Effector CD8-positive, alpha-beta T cell (primary cell): ENCODE data around the gene SERTM1.

Experiments used
- DNase-seq: peaks from one replicate; lab custom pipeline; 2025; lab: John Stamatoyannopoulos, UW
- total RNA-seq, 4 experiments: gene quantifications; one replicate each; lab custom pipeline; 2026; lab: John Stamatoyannopoulos, UW

The SERTM1 gene
- total RNA-seq = 0 to 0.09 (median 0) reads per million in 4 experiments

DNA sequence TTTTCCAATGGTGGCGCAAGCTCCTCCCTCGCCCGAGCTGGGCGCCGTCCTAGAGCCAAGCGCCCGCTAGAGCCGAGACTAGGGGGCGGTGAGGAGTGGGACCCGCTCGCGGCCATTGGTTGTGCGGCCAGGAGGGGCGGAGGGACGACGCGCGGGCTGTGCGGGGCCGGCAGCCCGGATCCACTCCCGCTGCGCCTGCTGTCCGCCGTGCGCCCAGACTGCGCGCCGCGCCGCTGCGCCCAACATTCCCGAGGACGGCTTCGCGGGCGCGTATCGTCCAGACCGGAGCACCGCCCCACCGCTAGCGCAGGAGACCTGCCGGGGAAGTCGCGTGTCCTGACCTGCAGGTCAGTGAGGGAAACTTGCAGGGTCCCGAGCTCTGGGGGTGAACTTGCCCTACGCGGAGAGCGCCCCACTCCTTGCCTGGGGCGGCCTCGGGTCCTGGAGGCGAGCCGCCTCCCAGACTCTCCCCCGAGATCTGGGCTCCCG lies at the start of gene SERTM1:
Gene SERTM1 (plus strand): TSS at position 183 of the 489 bp plus-strand sequence. CDS start 21,059 bp downstream, outside the sequence.
- DNase-seq = no peak

DNA sequence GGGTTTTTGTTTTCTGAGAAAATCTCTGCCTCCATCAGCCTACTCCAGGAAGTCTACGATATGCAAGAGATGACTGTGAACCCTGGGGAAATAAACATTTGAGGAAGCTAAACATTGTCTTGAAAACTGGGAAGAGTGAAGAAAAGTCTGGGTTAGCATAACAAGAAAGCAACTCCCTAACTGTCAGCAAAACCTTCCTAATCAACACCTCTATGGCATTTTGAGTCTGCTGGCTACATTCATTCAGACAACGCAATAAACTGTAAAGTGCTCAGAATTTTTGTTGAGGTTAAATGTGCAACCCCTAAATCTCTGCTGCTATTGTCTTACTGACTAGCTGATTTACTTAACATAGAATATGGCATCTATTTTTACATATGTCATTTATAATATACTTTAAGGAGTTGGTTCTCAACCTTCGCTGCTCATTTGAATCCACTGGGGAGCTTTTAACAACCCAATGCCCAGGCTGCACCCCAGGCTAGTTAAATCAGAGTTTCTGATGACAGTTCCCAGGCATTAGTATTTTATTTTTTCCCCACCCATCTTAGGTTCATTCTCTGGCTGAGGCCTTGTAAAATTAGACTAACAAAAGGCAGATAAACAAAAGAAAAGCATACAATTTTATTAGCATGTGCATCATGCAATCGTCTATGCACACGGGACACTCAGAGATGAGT lies 45.3 kb upstream of the SERTM1 start:
- DNase-seq = no peak

DNA sequence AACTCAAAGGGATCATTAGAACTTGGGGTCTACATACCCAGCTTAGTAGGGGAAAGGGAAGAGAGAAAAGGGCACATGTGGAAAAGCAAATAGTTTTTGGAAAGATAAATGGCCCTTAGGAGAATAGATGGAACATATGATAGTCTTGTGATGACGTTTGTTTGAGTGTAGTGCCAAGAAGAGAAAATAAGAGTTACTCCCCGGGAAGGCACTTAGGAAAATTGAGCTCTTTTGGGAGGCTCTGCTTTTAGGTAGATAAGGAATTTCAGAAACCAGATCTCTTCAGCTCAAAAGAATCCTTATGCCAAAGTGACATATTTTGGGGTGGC lies 44.8 kb upstream of the SERTM1 start:
- DNase-seq = no peak

DNA sequence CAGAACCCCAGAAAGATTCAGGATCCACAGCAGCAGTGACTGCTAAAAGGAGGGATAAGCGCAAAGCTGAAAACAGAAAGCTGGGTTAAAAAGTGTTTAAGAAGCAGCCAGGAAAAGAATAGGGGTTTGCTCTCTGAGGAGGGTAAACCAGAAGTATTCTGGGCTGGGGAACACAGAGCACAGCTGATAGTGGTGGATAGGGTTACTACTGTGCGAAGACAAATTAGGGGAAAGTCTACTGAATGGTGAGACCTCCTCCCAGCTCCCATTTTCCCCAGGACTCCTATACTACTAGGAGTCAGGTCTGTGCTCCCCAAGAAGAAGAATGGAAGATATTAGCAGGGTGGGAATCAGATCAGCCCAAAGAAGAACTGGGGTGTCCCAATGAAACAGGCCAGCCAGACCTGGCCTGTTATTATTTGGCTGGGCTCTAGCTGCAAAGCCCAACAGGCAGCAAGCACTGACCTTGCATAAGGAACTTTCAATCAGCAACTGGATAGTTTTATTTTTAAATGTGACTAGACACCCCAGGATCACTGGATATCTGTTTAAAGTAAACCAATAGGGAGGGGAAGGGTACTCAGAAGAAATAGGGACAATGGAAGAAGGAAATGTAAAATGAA lies 43.5 kb upstream of the SERTM1 start:
- DNase-seq = no peak

DNA sequence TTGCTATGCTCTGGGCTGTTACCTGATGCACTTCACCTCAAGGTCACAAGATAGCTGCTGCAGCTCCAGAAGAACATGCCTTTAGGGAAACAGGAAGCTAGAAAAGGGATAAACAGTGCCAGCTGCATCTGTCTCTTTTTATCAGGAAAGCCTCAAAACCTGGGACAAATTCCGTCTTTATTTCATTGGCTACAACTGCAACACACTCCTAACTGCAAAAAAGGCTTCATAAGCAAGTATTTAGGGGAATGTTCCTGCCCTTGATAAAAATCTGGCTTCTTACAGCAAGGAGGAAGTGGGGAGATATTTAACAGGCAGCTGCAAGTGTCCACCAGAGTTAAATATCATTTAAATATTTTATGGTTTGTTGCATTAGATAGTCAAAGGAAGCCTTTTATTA lies 34.2 kb upstream of the SERTM1 start:
- no peak for DNase-seq

DNA sequence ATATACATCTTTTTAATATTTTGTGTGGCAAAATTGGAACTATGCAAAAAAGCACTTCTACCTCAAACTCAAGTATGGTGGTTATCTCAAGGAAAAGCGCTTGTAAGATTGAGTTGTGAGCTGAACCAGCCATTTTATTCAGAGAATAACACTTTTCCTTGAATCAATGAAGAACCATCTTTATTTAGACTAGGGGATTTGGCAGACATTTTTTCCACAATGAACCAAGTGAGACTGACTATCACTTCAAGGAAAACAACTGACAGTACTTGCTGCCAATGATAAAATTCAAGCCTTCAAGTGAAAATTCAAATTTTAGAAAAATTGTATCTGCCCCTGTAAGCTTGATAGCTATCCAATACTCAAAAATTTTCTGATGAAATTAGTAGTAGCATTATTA lies 23.2 kb upstream of the SERTM1 start:
- no peak for DNase-seq

DNA sequence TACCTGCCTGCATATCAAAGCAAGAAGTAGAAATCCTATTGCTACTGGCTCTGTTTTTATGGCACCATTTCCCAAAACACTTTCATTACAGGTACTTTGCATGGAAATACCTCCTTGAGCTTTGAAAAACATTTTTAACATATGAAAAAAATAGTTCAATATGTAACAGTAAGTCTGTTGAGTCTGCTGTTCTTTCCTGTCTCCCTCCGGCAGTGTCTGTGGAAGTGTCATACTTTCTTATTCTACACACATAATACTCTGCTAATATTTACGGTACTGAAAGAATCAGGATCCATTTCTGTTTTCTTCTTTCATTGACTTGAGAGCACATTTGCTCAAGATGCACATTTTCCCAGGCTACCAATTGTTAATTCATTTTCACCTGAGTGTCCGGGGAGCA lies 8.2 kb upstream of the SERTM1 start:
- no peak for DNase-seq

DNA sequence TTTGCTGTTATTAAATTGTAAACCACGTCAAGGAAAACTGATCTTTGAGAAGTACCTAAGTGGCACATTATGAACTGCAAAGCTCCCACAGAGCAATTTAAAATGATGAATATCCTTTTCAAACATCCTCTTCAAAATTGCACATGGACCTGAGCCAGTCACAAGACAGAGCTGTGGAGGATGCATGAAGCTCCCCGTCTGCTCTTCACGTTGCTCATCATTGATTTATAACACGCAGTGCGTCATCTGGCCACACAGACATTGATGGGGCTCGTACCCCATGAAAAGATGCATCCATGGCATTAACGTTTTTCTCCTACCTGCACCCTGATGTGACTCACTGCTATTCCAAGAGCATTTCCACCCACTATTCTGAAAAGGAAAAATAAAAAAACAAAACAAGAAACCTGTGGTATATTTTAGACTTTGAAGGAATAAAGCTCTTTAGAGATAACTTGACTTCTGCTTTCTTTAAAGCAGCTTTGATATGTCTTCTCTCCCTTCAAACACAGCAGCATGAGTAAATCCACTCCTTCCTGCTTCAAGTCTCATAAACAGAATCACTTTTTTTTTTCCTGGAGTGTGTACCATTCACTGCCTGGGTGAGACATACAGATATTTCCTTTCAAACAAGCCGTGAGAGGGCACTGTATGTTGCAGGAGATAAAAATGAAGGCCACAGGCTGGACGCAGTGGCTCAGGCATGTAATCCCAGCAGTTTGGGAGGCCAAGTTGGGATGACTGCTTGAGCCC lies 7.2 kb upstream of the SERTM1 start:
- no peak for DNase-seq

DNA sequence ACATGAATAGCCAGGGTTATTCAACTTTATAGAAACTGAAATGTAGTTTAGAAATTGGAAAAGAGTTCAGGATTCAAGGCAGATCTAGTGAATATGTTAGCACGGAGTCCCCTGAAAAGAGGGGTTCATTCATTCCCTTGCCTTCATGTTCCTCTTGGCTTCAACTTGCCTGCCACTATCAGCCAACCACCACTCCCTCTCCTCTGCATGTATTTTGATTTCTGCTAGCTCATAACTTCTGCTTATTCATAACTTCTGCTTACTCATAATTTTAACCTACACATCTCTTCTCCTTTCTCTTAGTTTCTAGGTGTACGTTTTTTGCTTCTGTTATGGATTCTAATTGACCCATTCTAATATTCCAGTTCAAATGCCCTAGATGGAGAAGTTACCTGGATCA lies 5.5 kb upstream of the SERTM1 start:
- DNase-seq = no peak

DNA sequence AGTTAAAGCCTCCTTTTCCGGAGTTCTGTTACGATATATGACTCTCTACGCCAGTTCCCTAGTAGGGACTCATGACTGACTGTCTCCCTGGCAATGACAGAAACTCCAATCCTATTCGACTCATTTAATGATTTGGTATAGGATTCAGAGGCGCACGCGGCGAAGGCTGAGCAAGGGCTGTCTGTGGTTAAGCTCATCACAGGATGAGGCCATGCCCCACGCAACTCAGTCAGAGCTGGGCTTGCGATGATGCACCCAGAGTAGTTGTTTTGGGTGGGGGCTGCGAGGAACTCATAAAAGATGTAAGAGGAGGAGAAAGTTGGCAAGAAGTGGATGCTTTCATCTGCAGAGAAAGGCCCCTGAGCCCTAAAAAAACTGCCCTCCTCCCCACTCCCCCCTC lies 468 bp upstream of the SERTM1 start:
- DNase-seq = no peak

DNA sequence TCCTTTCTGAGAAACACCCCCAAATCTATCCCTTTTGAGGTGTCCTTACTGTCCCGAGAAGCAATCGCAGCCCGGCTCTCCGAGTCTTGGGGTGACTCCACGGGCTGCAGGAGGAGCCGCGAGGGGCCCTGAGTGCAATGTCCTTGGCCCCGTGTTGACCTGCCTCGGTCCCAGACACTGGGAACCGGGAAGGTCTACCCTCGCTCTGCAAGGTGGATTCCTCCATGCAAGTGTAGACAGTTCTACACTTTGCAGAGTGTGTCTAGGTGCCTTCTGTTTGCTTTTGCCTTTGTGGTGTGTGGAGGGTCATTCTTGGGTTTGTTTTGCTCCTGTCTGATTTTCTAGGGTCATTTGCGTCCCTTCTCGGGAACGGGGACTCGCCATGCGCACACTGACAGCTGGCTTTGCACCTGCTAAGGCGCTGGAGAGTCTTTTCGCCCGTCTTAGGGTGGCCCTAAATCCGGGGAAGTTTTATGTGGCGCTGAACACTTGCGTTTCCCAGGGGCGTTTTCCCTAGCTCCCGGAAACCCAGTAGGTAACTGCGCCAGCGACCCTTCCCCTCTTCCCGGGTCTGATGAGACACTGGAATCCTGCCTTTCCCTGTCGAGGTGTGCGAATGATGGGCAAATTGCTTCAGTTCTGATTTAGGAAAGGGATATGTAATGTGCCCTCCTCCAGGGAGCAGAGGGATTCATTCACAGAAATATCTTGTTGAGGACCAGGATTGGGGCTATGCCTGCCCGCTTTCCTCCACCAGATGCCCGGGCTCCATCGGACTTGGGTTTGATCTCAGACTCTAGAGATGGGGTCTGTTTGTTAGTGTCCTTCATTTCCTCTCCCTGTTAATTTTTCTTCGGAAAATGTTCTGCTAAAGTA lies 755 bp downstream of the SERTM1 start:
- DNase-seq = no peak

DNA sequence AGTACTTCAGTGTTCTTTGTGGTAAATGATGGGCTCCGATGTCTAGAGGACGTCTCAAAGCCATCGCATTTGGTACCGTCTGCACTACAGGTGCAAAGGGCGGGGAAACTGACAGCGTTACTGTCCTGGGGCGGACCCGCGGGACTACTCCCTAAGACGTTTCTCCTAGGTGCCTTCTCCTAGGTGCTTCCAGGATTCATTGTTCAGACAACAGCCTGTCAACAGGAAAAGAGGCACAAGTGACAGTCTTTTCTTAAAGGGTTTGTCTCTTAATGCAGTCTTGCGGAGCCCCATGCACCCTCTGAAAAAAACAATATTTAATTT lies 1.4 kb downstream of the SERTM1 start:
- DNase-seq = no peak

DNA sequence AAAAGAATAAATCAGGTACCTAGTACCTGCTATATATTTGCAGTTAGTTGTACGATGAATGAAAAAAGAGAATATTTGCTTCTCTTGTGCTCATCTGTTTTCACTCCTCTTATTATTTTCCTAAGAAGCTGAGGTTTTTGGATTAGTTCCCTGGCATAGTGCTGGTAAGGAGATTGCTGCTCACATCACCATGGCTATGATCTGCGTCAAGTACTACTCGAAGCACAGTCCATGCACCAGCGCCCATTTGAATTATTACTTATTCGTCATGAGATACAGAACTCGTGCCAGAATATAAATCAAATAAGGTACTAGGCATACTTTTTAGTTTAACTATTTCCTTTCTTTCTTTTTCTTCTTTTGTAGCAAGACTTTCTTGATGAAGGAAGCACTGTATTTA lies 7.1 kb downstream of the SERTM1 start:
- no peak for DNase-seq

DNA sequence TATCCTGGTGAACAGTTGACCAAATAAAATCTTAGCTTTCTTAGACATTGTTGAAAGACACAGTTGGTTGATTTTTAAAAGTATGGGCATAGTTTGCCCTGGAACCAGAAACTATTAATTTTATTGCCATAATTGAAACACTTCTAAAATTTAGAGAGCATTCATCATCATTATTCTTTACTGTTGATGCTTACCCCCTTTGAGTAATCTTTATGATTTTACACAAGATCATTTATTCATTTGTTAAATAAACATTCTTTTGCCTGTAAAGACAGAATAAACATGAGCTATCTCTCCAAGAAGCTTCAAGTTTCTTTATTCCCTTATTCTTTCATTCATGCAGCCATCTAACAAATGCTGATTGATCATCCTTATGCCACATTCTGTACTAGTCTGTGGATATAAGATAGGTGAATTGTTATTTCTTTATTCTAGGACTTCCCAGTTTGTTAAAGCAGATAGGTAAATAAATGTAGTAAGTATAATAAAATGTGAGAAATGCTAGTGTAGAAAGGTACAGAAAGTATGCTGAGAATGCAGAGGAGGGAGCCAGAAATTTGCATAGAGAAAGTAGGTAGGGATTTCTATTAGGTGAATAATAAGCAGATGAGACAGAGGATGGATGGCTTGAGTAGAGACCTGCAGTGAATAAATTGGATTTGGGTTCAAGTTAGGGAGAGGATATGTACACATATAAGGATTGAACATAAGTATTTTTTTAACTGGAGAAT lies 8.2 kb downstream of the SERTM1 start:
- no peak for DNase-seq

DNA sequence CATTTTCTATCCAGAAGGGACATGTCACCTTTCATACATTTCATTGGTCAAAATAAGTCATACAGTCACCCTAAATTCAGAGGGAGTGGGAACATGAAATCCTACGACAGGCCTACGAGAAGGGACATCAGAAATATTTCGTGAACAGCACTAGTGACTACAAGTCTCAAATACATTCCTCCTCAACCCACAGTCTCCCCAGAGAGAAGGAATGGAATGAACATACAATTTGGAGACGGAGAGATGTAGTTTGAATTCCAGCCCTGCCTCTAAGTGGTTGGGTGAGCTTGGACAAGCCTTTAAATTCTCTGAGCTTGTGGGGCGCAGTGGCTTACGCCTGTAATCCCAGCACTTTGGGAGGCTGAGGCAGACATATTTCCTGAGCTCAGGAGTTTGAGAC lies 9.9 kb downstream of the SERTM1 start:
- no peak for DNase-seq

DNA sequence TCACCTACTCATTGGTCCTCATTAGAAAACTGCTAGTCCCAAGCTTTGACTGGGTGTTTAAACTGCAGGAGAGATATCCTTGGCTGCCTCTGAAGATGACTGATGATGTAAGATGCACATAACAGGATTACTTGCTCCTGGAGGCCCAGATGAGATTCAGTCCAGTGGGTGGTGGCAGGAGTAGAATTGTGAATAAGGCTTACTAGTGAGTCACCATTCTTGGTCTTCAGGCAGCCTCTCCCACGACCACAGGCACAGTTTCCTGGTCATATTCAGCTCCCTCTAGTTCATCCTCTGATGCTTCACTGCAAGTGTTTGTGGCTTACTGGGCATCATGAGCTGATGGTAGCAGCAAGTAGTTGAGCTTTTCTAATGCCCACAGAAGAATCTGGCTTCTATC lies 12.1 kb downstream of the SERTM1 start:
- DNase-seq = no peak

DNA sequence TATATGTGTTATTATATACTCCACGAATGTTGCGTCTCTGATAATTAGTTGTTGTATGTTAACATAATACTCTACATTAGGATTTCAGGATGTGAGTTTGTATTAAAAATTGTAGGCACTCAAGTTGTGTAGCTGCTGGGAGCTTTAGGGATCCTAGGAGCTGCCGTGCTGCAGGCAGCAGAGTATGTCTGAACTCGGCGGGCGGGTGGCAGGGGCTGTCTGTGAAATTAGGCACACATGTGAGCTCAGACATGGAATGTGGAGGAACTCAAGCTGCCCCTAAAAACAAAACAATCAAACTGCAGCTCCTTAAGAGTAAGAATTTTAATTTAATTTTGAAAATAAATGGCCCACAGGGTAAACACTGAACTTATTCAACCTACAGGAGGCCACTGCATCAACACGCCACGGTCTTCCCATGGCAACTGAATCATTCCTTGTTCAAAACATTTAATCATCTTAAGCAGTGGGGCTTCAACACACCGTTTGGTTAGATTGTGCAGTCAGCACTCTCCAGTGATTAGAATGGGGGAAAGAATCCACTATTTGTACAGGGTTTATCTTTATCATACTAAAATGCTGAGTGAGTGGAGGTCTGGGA lies 22.7 kb downstream of the SERTM1 start:
- DNase-seq = no peak

DNA sequence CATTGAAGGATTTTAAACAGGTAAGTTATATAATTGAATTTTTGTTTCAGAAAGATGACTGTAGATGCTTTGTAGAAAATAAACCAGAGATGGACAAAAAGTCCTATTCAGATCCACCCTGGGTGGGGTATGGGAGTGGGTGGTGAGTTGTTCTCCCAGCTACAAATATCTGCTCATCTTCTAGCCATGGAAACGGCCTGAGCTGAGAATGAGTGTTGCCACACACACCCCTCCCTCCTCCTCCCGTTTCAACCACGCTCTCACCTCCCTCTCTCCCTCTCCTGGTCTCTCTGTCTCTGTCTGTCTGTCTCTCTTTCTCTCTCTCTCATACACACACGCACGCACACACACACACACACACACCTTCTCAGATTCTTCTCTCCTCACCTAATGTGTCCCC lies 26.4 kb downstream of the SERTM1 start:
- DNase-seq = no peak

DNA sequence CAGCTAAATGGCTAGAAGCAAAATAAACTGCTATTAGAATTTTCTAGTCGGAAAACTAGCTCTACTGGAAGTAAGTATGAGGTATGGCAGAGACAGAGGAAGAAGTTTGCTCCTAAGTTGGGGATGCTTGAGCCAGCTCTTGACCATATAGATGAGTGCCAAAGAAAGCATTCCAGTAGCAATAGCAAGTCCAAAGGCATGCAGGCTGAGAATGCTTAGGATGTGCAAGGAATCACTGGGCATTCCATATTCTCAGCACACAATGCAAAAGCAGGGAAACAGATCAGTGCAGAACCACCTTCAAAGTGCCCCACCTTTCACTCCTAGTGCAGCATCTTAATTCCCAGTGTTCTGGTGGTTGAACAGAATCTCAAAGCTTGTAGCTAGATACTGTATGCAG lies 32.9 kb downstream of the SERTM1 start:
- DNase-seq = no peak

DNA sequence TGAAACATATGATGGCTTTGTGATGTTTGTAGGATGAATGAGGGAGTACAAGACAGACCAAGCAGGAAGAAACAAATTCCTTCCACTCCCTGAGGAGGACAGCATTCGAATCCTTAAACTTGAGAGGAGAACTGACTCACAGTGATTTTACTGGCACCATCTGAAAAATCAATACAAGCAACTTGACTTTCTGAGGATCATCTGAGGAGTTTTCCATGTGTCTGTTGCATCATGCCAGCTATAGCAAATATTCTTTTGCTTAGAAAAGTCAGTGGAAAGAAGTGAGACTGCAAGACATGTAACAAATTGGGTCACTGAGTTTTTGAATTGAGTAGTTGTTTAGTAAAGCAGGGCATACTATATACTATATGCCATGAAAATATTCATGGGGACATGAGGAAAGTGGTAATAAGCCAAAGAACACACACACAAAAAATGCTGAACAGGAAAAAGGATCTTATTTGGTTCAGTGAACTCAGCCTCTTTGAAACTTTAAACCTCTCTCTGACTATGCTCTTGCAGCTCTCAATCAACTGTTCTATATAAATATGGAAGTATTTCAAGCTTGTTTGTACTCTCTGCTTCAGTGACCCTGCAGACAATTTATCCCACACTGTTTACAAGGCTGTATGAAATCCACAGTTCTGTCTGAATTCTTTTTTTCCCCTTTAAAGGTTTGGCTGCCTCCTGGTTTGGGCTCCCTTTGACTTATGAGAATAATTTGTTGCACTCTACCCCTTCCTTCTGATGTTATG lies 35.5 kb downstream of the SERTM1 start:
- no peak for DNase-seq
